ENCODE results near the gene FBXW8.

FBXW8 gene

GRCh38 chr12:117025481-117026151 is 114.9 kb downstream of the FBXW8 start:
- Histone ChIP-seq H3K4me2 (no peak overlapping the region), H3K36me3 (peaks cover 87% of the 10 kb centered on the region), H3K27me3 (no peaks in the 10 kb centered on the region), H4K20me1 (peaks cover 27% of the 10 kb centered on the region), H3K27ac (peak overlapping the region; percentile 50; the same call in 1 of the 2 replicates), H3K9ac (no peak overlapping the region), H3K9me3 (no peaks in the 10 kb centered on the region), H3K4me3 (no peak overlapping the region), H3K4me1 (0 out of 2 replicates have a peak, but pooled peaks cover 7% of the 10 kb centered on the region)
- TF ChIP-seq Cebpa-rat (IDR thresholded peaks at IDR 0.05) = no peak

GRCh38 chr12:117026343-117026742 is 115.6 kb downstream of the FBXW8 start:
- Histone ChIP-seq H3K27ac (0 out of 2 replicates have a peak overlapping the region, but pooled peaks have one; percentile 50), H3K9me3 (no peaks in the 10 kb centered on the region), H3K4me1 (peaks cover 10% of the 10 kb centered on the region), H3K4me3 (no peak overlapping the region), H3K9ac (no peak overlapping the region), H3K27me3 (no peaks in the 10 kb centered on the region), H3K36me3 (peaks cover 87% of the 10 kb centered on the region), H4K20me1 (peaks cover 27% of the 10 kb centered on the region), H3K4me2 (no peak overlapping the region)
- no peak for TF ChIP-seq Cebpa-rat (IDR thresholded peaks at IDR 0.05)

- Histone ChIP-seq H3K9ac (no peak overlapping the region), H3K27ac (no peak overlapping the region), H3K36me3 (peaks cover 87% of the 10 kb centered on the region), H3K9me3 (no peaks in the 10 kb centered on the region), H4K20me1 (peaks cover 27% of the 10 kb centered on the region), H3K4me3 (no peak overlapping the region), H3K4me1 (peaks cover 16% of the 10 kb centered on the region), H3K27me3 (no peaks in the 10 kb centered on the region), H3K4me2 (no peak overlapping the region)
- no peak for TF ChIP-seq Cebpa-rat (IDR thresholded peaks at IDR 0.05)
Observed at GRCh38 chr12:117026921-117027250, 116.1 kb downstream of the FBXW8 start.

- Histone ChIP-seq H3K4me1 (peaks cover 22% of the 10 kb centered on the region), H4K20me1 (peaks cover 30% of the 10 kb centered on the region), H3K9ac (no peak overlapping the region), H3K4me3 (no peak overlapping the region), H3K4me2 (no peak overlapping the region), H3K9me3 (no peaks in the 10 kb centered on the region), H3K27me3 (peaks cover 5% of the 10 kb centered on the region; the same call in 1 of the 2 replicates), H3K36me3 (peaks cover 84% of the 10 kb centered on the region), H3K27ac (no peak overlapping the region)
- no peak for TF ChIP-seq Cebpa-rat (IDR thresholded peaks at IDR 0.05)
Observed at GRCh38 chr12:117027251-117028086, 116.7 kb downstream of the FBXW8 start.

GRCh38 chr12:117028254-117028653 is 117.5 kb downstream of the FBXW8 start:
- no peak for TF ChIP-seq Cebpa-rat (IDR thresholded peaks at IDR 0.05)
- Histone ChIP-seq H3K36me3 (peaks cover 77% of the 10 kb centered on the region), H3K9me3 (no peaks in the 10 kb centered on the region), H3K27me3 (peaks cover 13% of the 10 kb centered on the region), H3K9ac (no peak overlapping the region), H3K4me2 (no peak overlapping the region), H3K4me1 (peaks cover 30% of the 10 kb centered on the region), H4K20me1 (peaks cover 30% of the 10 kb centered on the region), H3K4me3 (no peak overlapping the region), H3K27ac (no peak overlapping the region)

- no peaks in the 10 kb centered on the region for H3K9me3 ChIP-seq
- H3K27ac ChIP-seq = no peak overlapping the region
- H3K27me3 ChIP-seq = peaks cover 34% of the 10 kb centered on the region
- H3K36me3 ChIP-seq = peaks cover 57% of the 10 kb centered on the region
- H3K4me1 ChIP-seq = peaks cover 50% of the 10 kb centered on the region
- H4K20me1 ChIP-seq = peaks cover 14% of the 10 kb centered on the region
- no peak overlapping the region for H3K9ac ChIP-seq
- TF ChIP-seq Cebpa-rat (IDR thresholded peaks at IDR 0.05) = no peak
- H3K4me2 ChIP-seq = no peak overlapping the region
- no peak overlapping the region for H3K4me3 ChIP-seq
Observed at GRCh38 chr12:117030187-117030900, 119.6 kb downstream of the FBXW8 start.

GRCh38 chr12:117031843-117032592 is 121.3 kb downstream of the FBXW8 start:
- Histone ChIP-seq H3K4me3 (no peak overlapping the region), H3K9ac (no peak overlapping the region), H3K27me3 (peaks cover 34% of the 10 kb centered on the region), H4K20me1 (peaks cover 14% of the 10 kb centered on the region), H3K36me3 (peaks cover 41% of the 10 kb centered on the region), H3K9me3 (no peaks in the 10 kb centered on the region), H3K27ac (no peak overlapping the region), H3K4me1 (peaks cover 60% of the 10 kb centered on the region), H3K4me2 (peak overlapping the region; percentile 89)
- TF ChIP-seq Cebpa-rat (IDR thresholded peaks at IDR 0.05) = no peak

GRCh38 chr12:117032593-117033381 is 122.0 kb downstream of the FBXW8 start:
- 0 out of 2 replicates have a peak overlapping the region, but pooled peaks have one; percentile 28 for H3K4me3 ChIP-seq
- peaks cover 34% of the 10 kb centered on the region for H3K27me3 ChIP-seq
- peak overlapping the region; percentile 16; the same call in 1 of the 2 replicates for H3K9ac ChIP-seq
- H3K36me3 ChIP-seq = peaks cover 33% of the 10 kb centered on the region
- no peaks in the 10 kb centered on the region for H3K9me3 ChIP-seq
- H3K4me1 ChIP-seq = peaks cover 68% of the 10 kb centered on the region
- peaks cover 14% of the 10 kb centered on the region for H4K20me1 ChIP-seq
- 0 out of 2 replicates have a peak overlapping the region, but pooled peaks have one; percentile 7 for H3K27ac ChIP-seq
- peak overlapping the region; percentile 89 for H3K4me2 ChIP-seq
- no peak for TF ChIP-seq Cebpa-rat (IDR thresholded peaks at IDR 0.05)
